ENCODE results near the gene ALX3.
"Not testable (repeated sequence)": the region's sequence is repeated elsewhere in the genome, so short reads cannot be mapped to it uniquely, and the experiment has no call there.

The ALX3 gene

GRCh38 chr1:110038271-110038670 is 32.2 kb downstream of the ALX3 start:
- no peak for DNase-seq

- no peak for DNase-seq
These were observed 35.2 kb downstream of the ALX3 start for GRCh38 chr1:110035236-110035752.

GRCh38 chr1:110034451-110035235 is 35.8 kb downstream of the ALX3 start, which contains the start of gene STRIP1:
Gene STRIP1 (plus strand): TSS chr1:110034624. CDS start chr1:110034638, 14 bp downstream.
- peak; percentile 89 for DNase-seq

- DNase-seq: no peak
These were observed 36.4 kb downstream of the ALX3 start for GRCh38 chr1:110034040-110034450.

- no peak for DNase-seq
These were observed 37.1 kb downstream of the ALX3 start for GRCh38 chr1:110033421-110033820.

- no peak for DNase-seq
These were observed 38.1 kb downstream of the ALX3 start for GRCh38 chr1:110032327-110032726.

GRCh38 chr1:110030687-110031086 is 39.8 kb downstream of the ALX3 start:
- not testable (repeated sequence) for DNase-seq

- DNase-seq: no peak
These were observed 45.9 kb downstream of the ALX3 start for GRCh38 chr1:110024613-110025012.

- DNase-seq: no peak
These were observed 49.2 kb downstream of the ALX3 start for GRCh38 chr1:110021285-110021684.

GRCh38 chr1:110019770-110020169 is 50.7 kb downstream of the ALX3 start:
- DNase-seq: no peak

GRCh38 chr1:110018396-110018795 is 52.1 kb downstream of the ALX3 start:
- no peak for DNase-seq

GRCh38 chr1:110017792-110018191 is 52.7 kb downstream of the ALX3 start:
- DNase-seq: no peak

- no peak for DNase-seq
These were observed 58.2 kb downstream of the ALX3 start for GRCh38 chr1:110012100-110012780.

GRCh38 chr1:110011527-110012041 is 58.9 kb downstream of the ALX3 start:
- DNase-seq: no peak
